ENCODE data around the gene FBXW11.

Gene FBXW11

DNA sequence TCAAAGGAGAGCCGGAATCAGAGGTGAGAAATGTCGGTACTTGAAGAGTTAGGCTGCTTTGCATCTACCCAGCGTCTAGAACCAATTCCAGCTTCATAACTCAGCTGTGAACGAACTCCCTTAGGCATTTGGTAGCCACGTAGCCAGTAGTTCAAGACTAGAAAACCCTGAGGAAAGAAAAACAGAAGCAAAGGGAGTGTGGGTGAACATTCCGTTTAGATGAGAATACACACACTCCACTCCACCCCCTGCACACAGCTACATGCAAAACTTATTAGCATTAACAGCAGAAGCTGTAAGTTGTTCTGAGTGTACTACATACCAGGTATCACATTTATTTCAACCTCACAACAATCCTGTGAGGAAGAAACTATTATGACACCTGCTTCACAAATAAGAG is 142.5 kb downstream of the FBXW11 start:
- no peaks in the 10 kb centered on the region for H3K4me1 ChIP-seq (ENCODE audit: control insufficient read depth in 2 of 2, insufficient read depth in 2 of 2, low read length in 2 of 2)
- H3K9ac ChIP-seq (ENCODE audit: low read depth in 1 of 2, low read length in 2 of 2), result no peak overlapping the region
- H3K27ac ChIP-seq (ENCODE audit: low read depth in 2 of 2, low read length in 2 of 2), result no peak overlapping the region
- H3K9me3 ChIP-seq (ENCODE audit: control insufficient read depth in 2 of 2, low read length in 2 of 2), result no peaks in the 10 kb centered on the region
- H3K4me3 ChIP-seq (ENCODE audit: low read length in 2 of 2), result no peak overlapping the region
- H3K36me3 ChIP-seq (ENCODE audit: control insufficient read depth in 2 of 2, insufficient read depth in 2 of 2, low read length in 2 of 2), result peaks cover 16 to 24% of the 10 kb centered on the region in 2 donors
- no peaks in the 10 kb centered on the region for H3K27me3 ChIP-seq (ENCODE audit: control insufficient read depth in 2 of 2, insufficient read depth in 2 of 2, low read length in 2 of 2)

GRCh38 chr5:171862624-171863023 is 143.8 kb downstream of the FBXW11 start:
- Histone ChIP-seq H3K27me3 (ENCODE audit: control insufficient read depth in 2 of 2, insufficient read depth in 2 of 2, low read length in 2 of 2) (no peaks in the 10 kb centered on the region), H3K4me1 (ENCODE audit: control insufficient read depth in 2 of 2, insufficient read depth in 2 of 2, low read length in 2 of 2) (no peaks in the 10 kb centered on the region), H3K9me3 (ENCODE audit: control insufficient read depth in 2 of 2, low read length in 2 of 2) (no peaks in the 10 kb centered on the region), H3K27ac (ENCODE audit: low read depth in 2 of 2, low read length in 2 of 2) (no peak overlapping the region), H3K9ac (ENCODE audit: low read depth in 1 of 2, low read length in 2 of 2) (no peak overlapping the region), H3K4me3 (ENCODE audit: low read length in 2 of 2) (no peak overlapping the region), H3K36me3 (ENCODE audit: control insufficient read depth in 2 of 2, insufficient read depth in 2 of 2, low read length in 2 of 2) (peaks cover 6 to 12% of the 10 kb centered on the region in 2 donors)

GRCh38 chr5:171861381-171861780 is 145.1 kb downstream of the FBXW11 start:
- H3K27ac ChIP-seq (ENCODE audit: low read depth in 2 of 2, low read length in 2 of 2), result no peak overlapping the region
- no peak overlapping the region for H3K4me3 ChIP-seq (ENCODE audit: low read length in 2 of 2)
- H3K27me3 ChIP-seq (ENCODE audit: control insufficient read depth in 2 of 2, insufficient read depth in 2 of 2, low read length in 2 of 2), result no peaks in the 10 kb centered on the region
- H3K4me1 ChIP-seq (ENCODE audit: control insufficient read depth in 2 of 2, insufficient read depth in 2 of 2, low read length in 2 of 2), result no peaks in the 10 kb centered on the region
- H3K9ac ChIP-seq (ENCODE audit: low read depth in 1 of 2, low read length in 2 of 2), result no peak overlapping the region
- peaks cover 6 to 7% of the 10 kb centered on the region in 2 donors for H3K36me3 ChIP-seq (ENCODE audit: control insufficient read depth in 2 of 2, insufficient read depth in 2 of 2, low read length in 2 of 2)
- no peaks in the 10 kb centered on the region for H3K9me3 ChIP-seq (ENCODE audit: control insufficient read depth in 2 of 2, low read length in 2 of 2)

DNA sequence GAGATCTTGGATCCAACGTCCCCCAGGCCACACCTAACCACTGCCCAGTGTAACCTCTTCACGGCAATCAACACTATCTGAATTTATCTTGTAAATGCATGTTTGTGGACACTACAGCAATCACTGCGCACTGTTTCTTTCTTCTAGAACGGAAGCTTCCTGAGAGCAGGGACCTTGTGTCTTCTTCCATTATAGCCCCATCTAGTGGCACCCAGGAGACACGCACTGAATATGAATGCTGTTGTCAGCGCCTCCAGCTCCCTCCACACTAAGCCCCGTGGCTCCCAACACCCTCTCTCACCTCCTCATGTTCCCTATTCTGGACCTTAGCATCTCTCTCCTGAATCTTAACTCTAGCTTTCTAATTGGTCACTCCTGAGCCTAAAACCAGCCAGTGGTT is 148.1 kb downstream of the FBXW11 start:
- Histone ChIP-seq H3K4me1 (ENCODE audit: control insufficient read depth in 2 of 2, insufficient read depth in 2 of 2, low read length in 2 of 2) (peaks cover 0 to 3% of the 10 kb centered on the region in 2 donors), H3K4me3 (ENCODE audit: low read length in 2 of 2) (no peak overlapping the region), H3K27ac (ENCODE audit: low read depth in 2 of 2, low read length in 2 of 2) (no peak overlapping the region)

GRCh38 chr5:171857489-171857876 is 149.0 kb downstream of the FBXW11 start:
- H3K36me3 ChIP-seq (ENCODE audit: control insufficient read depth in 2 of 2, insufficient read depth in 2 of 2, low read length in 2 of 2), result no peaks in the 10 kb centered on the region
- no peak overlapping the region for H3K4me3 ChIP-seq (ENCODE audit: low read length in 2 of 2)
- H3K9ac ChIP-seq (ENCODE audit: low read depth in 1 of 2, low read length in 2 of 2), result no peak overlapping the region
- no peaks in the 10 kb centered on the region for H3K9me3 ChIP-seq (ENCODE audit: control insufficient read depth in 2 of 2, low read length in 2 of 2)
- H3K27ac ChIP-seq (ENCODE audit: low read depth in 2 of 2, low read length in 2 of 2), result no peak overlapping the region
- peaks cover 0 to 3% of the 10 kb centered on the region in 2 donors for H3K4me1 ChIP-seq (ENCODE audit: control insufficient read depth in 2 of 2, insufficient read depth in 2 of 2, low read length in 2 of 2)
- no peaks in the 10 kb centered on the region for H3K27me3 ChIP-seq (ENCODE audit: control insufficient read depth in 2 of 2, insufficient read depth in 2 of 2, low read length in 2 of 2)

More for the DNA sequence above, 148.1 kb downstream of the FBXW11 start:
- Histone ChIP-seq H3K9me3 (ENCODE audit: control insufficient read depth in 2 of 2, low read length in 2 of 2) (no peaks in the 10 kb centered on the region), H3K9ac (ENCODE audit: low read depth in 1 of 2, low read length in 2 of 2) (no peak overlapping the region), H3K27me3 (ENCODE audit: control insufficient read depth in 2 of 2, insufficient read depth in 2 of 2, low read length in 2 of 2) (no peaks in the 10 kb centered on the region), H3K36me3 (ENCODE audit: control insufficient read depth in 2 of 2, insufficient read depth in 2 of 2, low read length in 2 of 2) (peaks cover 0 to 2% of the 10 kb centered on the region in 2 donors)

- Histone ChIP-seq H3K4me3 (ENCODE audit: low read length in 2 of 2) (no peak overlapping the region), H3K36me3 (ENCODE audit: control insufficient read depth in 2 of 2, insufficient read depth in 2 of 2, low read length in 2 of 2) (no peaks in the 10 kb centered on the region), H3K4me1 (ENCODE audit: control insufficient read depth in 2 of 2, insufficient read depth in 2 of 2, low read length in 2 of 2) (peaks cover 0 to 3% of the 10 kb centered on the region in 2 donors), H3K27me3 (ENCODE audit: control insufficient read depth in 2 of 2, insufficient read depth in 2 of 2, low read length in 2 of 2) (no peaks in the 10 kb centered on the region), H3K9ac (ENCODE audit: low read depth in 1 of 2, low read length in 2 of 2) (no peak overlapping the region), H3K9me3 (ENCODE audit: control insufficient read depth in 2 of 2, low read length in 2 of 2) (no peaks in the 10 kb centered on the region), H3K27ac (ENCODE audit: low read depth in 2 of 2, low read length in 2 of 2) (no peak overlapping the region)
Observed at GRCh38 chr5:171855798-171856763, 150.4 kb downstream of the FBXW11 start.

GRCh38 chr5:171855265-171855664 is 151.2 kb downstream of the FBXW11 start:
- Histone ChIP-seq H3K27ac (ENCODE audit: low read depth in 2 of 2, low read length in 2 of 2) (no peak overlapping the region), H3K9ac (ENCODE audit: low read depth in 1 of 2, low read length in 2 of 2) (no peak overlapping the region), H3K4me1 (ENCODE audit: control insufficient read depth in 2 of 2, insufficient read depth in 2 of 2, low read length in 2 of 2) (peaks cover 0 to 3% of the 10 kb centered on the region in 2 donors), H3K9me3 (ENCODE audit: control insufficient read depth in 2 of 2, low read length in 2 of 2) (no peaks in the 10 kb centered on the region), H3K4me3 (ENCODE audit: low read length in 2 of 2) (no peak overlapping the region), H3K27me3 (ENCODE audit: control insufficient read depth in 2 of 2, insufficient read depth in 2 of 2, low read length in 2 of 2) (no peaks in the 10 kb centered on the region), H3K36me3 (ENCODE audit: control insufficient read depth in 2 of 2, insufficient read depth in 2 of 2, low read length in 2 of 2) (no peaks in the 10 kb centered on the region)

DNA sequence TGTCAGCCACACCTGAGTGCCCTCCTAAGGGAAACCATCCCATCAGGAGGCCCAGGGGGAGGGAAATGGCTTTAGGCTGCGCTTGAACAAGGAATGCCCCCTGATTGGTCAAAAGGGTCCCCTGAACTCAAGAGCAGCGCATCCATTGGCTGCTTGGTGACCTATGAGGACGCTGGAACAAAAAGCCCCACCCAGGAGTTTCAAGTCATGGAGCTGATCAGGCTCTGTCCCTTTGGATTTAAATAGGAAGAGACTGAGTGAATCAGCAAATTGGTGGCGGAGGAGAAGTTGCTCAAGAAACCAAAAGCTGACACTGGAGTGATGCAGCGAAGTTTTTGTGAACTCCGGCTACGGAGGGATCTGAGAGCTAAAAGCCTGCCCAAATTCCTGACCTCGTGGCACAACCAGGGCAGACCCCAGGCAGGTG is 154.2 kb downstream of the FBXW11 start:
- no peak overlapping the region for H3K9ac ChIP-seq (ENCODE audit: low read depth in 1 of 2, low read length in 2 of 2)
- H3K4me1 ChIP-seq (ENCODE audit: control insufficient read depth in 2 of 2, insufficient read depth in 2 of 2, low read length in 2 of 2), result peaks cover 0 to 3% of the 10 kb centered on the region in 2 donors
- no peak overlapping the region for H3K27ac ChIP-seq (ENCODE audit: low read depth in 2 of 2, low read length in 2 of 2)
- H3K36me3 ChIP-seq (ENCODE audit: control insufficient read depth in 2 of 2, insufficient read depth in 2 of 2, low read length in 2 of 2), result no peaks in the 10 kb centered on the region
- no peaks in the 10 kb centered on the region for H3K27me3 ChIP-seq (ENCODE audit: control insufficient read depth in 2 of 2, insufficient read depth in 2 of 2, low read length in 2 of 2)
- no peak overlapping the region for H3K4me3 ChIP-seq (ENCODE audit: low read length in 2 of 2)
- H3K9me3 ChIP-seq (ENCODE audit: control insufficient read depth in 2 of 2, low read length in 2 of 2), result no peaks in the 10 kb centered on the region

DNA sequence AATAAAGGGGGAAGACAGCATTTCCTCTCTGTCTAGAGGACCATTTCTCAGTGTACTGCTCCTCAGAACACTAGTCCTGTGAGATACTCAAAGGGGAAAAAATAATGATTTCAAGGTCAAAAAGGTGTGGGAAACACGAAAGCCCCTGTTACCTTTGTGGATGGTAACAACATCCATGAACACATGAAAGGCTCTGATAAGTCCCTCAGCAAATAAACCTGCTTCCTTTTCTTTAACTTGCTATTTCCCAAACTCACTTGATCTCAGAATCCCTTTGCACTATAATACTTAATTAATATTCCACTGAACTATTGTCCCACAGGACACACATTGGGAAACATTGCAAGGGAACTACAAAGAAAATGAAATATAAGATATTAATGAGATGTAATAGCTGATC is 155.2 kb downstream of the FBXW11 start:
- H3K9me3 ChIP-seq (ENCODE audit: control insufficient read depth in 2 of 2, low read length in 2 of 2), result no peaks in the 10 kb centered on the region
- H3K27me3 ChIP-seq (ENCODE audit: control insufficient read depth in 2 of 2, insufficient read depth in 2 of 2, low read length in 2 of 2), result no peaks in the 10 kb centered on the region
- no peak overlapping the region for H3K27ac ChIP-seq (ENCODE audit: low read depth in 2 of 2, low read length in 2 of 2)
- H3K9ac ChIP-seq (ENCODE audit: low read depth in 1 of 2, low read length in 2 of 2), result no peak overlapping the region
- no peaks in the 10 kb centered on the region for H3K36me3 ChIP-seq (ENCODE audit: control insufficient read depth in 2 of 2, insufficient read depth in 2 of 2, low read length in 2 of 2)
- peaks cover 0 to 3% of the 10 kb centered on the region in 2 donors for H3K4me1 ChIP-seq (ENCODE audit: control insufficient read depth in 2 of 2, insufficient read depth in 2 of 2, low read length in 2 of 2)
- no peak overlapping the region for H3K4me3 ChIP-seq (ENCODE audit: low read length in 2 of 2)

- no peak overlapping the region for H3K4me3 ChIP-seq (ENCODE audit: low read length in 2 of 2)
- no peaks in the 10 kb centered on the region for H3K27me3 ChIP-seq (ENCODE audit: control insufficient read depth in 2 of 2, insufficient read depth in 2 of 2, low read length in 2 of 2)
- no peaks in the 10 kb centered on the region for H3K9me3 ChIP-seq (ENCODE audit: control insufficient read depth in 2 of 2, low read length in 2 of 2)
Observed at GRCh38 chr5:171850324-171850947, 156.0 kb downstream of the FBXW11 start.

More at GRCh38 chr5:171850324-171850947, 156.0 kb downstream of the FBXW11 start:
- no peak overlapping the region for H3K9ac ChIP-seq (ENCODE audit: low read depth in 1 of 2, low read length in 2 of 2)
- H3K4me1 ChIP-seq (ENCODE audit: control insufficient read depth in 2 of 2, insufficient read depth in 2 of 2, low read length in 2 of 2), result no peaks in the 10 kb centered on the region
- H3K27ac ChIP-seq (ENCODE audit: low read depth in 2 of 2, low read length in 2 of 2), result no peak overlapping the region
- no peaks in the 10 kb centered on the region for H3K36me3 ChIP-seq (ENCODE audit: control insufficient read depth in 2 of 2, insufficient read depth in 2 of 2, low read length in 2 of 2)

Measured in mucosa of rectum (tissue), 2 donors.